ENCODE results near the gene RNF141. TPM values are rescaled to one million over a fixed set of nuclear protein-coding genes. Genes with fewer than 3 reads are reported as not detected.
A peak's percentile ranks its signal among the peaks of the same experiment; 100 is the strongest.

RNF141 gene
- total and polyA plus RNA-seq, 2 of the 13 experiments (the other 11 are each of a cell fraction or from before 2014, with no cell fraction given) = 9.3 to 22.4 TPM

GRCh38 chr11:10540915-10541560 lies at the start of gene RNF141 (continued):
- TF ChIP-seq MTA1 (CRISPR knock-in tag; IDR thresholded peaks at IDR 0.05; ENCODE audit: borderline replicate concordance) (no peak), CEBPB (IDR thresholded peaks at IDR 0.05; ENCODE audit: borderline replicate concordance, low read depth, low read length) (no peak), PREB (CRISPR knock-in tag; IDR thresholded peaks at IDR 0.05) (no peak), ZNF740 (CRISPR knock-in tag; IDR thresholded peaks at IDR 0.05) (peak; percentile 37; the same call in 1 of the 2 replicates), FOSL2 (CRISPR knock-in tag; IDR thresholded peaks at IDR 0.05) (peak; percentile 57), ZNF136 (CRISPR knock-in tag; IDR thresholded peaks at IDR 0.05; ENCODE audit: low read depth) (peak; percentile 75; the same call in 1 of the 2 replicates), DNMT3B (CRISPR knock-in tag; conservative IDR thresholded peaks at IDR 0.05) (no peak), NFYB (CRISPR knock-in tag; IDR thresholded peaks at IDR 0.05) (peak; percentile 30; the same call in 1 of the 2 replicates), MXD1 (CRISPR knock-in tag; IDR thresholded peaks at IDR 0.05) (peak; percentile 81), ZNF367 (CRISPR knock-in tag; IDR thresholded peaks at IDR 0.05; ENCODE audit: borderline replicate concordance) (no peak), CREB1 (IDR thresholded peaks at IDR 0.05) (peak; percentile 95), CREB1 (CRISPR knock-in tag; IDR thresholded peaks at IDR 0.05) (peak; percentile 97), CENPX (CRISPR knock-in tag; IDR thresholded peaks at IDR 0.05) (no peak), ZNF629 (CRISPR knock-in tag; conservative IDR thresholded peaks at IDR 0.05) (no peak), EEA1 (CRISPR knock-in tag; IDR thresholded peaks at IDR 0.05; ENCODE audit: borderline replicate concordance) (peak; percentile 28; the same call in 1 of the 2 replicates), SNAPC2 (CRISPR knock-in tag; IDR thresholded peaks at IDR 0.05) (no peak), SNAPC4 (CRISPR knock-in tag; IDR thresholded peaks at IDR 0.05) (no peak), ZNF644 (CRISPR knock-in tag; IDR thresholded peaks at IDR 0.05; ENCODE audit: low read depth) (no peak), MATR3 (CRISPR knock-in tag; IDR thresholded peaks at IDR 0.05) (no peak), ZNF615 (CRISPR knock-in tag; IDR thresholded peaks at IDR 0.05; ENCODE audit: borderline replicate concordance) (no peak), MIER2 (CRISPR knock-in tag; IDR thresholded peaks at IDR 0.05) (no peak; the same call in 1 of the 2 replicates), IRF1 (CRISPR knock-in tag; IDR thresholded peaks at IDR 0.05; ENCODE audit: low read depth) (no peak), TAF15 (IDR thresholded peaks at IDR 0.05; ENCODE audit: low read depth, low read length, poor library complexity, severe bottlenecking) (no peak), HIVEP1 (CRISPR knock-in tag; IDR thresholded peaks at IDR 0.05) (no peak)
